NCI-H345 (cell line): ENCODE measurements around the gene RYR3.

Experiments used
- DNase-seq: peaks from one replicate; lab custom pipeline; 2025; lab: John Stamatoyannopoulos, UW

Gene RYR3

GRCh38 chr15:33649217-33649933, 338.6 kb downstream of the RYR3 start:
- DNase-seq: no peak

- no peak for DNase-seq
Measured at GRCh38 chr15:33654860-33655259, 344.1 kb downstream of the RYR3 start.

DNA sequence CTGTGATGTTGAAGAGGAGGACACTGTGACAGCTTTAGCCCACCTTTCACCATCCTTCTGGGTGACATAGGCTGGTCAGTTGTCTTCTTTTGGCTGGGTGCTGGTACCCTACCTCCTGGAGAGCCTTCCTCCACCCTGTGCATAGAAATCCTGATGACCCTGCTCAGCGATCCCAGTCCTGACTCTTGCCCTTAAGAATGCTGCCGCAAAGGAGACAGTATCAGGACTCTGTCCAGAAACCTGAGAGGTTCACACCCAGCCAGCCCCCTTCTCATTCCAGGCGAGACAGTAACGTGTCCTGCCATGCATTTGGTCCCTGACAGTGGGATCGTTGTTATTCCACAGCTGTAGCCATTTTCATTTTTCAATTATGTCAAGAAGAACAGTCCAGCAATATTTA, 344.7 kb downstream of the RYR3 start:
- DNase-seq: no peak

DNA sequence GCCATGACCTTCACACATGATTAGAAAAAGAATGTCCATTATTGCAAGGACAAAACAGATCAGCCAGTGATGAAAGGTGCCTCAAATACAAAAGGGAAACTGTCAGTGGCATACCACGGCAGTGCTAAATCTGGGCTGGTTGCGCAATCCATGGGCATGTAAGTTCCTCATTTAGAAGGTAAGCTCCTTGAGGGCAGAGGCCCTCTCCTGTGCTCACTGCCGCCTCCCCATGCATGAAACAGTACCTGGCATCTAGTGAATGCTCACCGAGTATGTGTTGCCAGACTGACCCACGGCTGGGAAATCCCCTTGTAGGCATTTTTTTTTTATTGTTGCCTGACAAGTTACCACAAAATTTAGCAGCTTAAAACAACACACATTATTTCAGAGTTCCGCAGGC, 345.4 kb downstream of the RYR3 start:
- no peak for DNase-seq

DNA sequence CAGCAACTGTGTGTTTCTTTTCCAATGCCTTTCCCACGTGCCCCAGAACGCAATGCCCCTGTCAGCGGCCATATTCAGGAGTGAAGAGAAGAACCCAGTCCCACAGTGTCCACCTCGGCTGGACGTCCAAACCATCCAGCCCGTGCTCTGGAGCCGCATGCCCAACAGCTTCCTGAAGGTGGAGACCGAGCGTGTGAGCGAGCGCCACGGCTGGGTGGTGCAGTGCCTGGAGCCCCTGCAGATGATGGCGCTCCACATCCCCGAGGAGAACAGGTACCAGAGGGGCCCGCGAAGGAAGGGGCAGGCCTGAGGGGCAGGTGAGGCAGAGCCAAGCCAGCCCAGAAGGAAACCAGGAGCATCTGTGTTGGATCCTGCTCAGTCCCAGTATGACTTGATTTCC, 349.4 kb downstream of the RYR3 start:
- DNase-seq: no peak

DNA sequence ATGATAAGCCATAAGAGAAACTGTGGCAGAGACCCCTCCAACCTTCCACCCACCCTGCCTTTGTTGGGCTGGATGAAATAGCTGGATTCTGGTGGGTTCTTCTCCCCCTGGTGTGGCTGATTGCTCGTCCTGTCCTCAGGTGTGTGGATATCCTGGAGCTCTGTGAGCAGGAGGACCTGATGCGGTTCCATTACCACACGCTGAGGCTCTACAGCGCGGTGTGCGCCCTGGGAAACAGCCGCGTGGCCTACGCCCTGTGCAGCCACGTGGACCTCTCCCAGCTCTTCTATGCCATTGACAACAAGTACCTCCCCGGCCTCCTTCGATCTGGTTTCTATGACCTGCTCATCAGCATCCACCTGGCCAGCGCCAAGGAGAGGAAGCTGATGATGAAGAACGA, 351.2 kb downstream of the RYR3 start:
- no peak for DNase-seq

- DNase-seq: no peak
Measured at GRCh38 chr15:33664947-33665346, 354.2 kb downstream of the RYR3 start.

GRCh38 chr15:33670567-33670966, 359.8 kb downstream of the RYR3 start:
- DNase-seq: no peak

- no peak for DNase-seq
Measured at GRCh38 chr15:33671456-33671855, 360.7 kb downstream of the RYR3 start.

DNA sequence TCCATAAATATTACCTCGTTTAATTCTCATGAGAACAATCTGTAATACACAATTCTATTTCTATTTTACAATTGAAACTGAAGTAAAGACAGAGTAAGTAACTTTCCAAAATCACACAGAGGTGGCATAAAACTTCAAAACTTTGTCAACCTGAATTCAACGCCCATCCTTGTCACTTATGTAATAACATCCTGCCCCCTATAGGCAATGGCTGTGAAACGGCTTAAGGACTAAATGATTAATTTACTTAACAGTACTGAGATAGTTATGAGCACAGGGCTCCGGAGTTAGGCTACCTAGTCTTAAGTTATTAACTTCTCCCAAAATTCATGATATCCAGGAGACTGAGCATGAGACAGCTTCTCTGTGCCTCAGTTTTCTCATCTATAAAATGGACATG, 364.5 kb downstream of the RYR3 start:
- DNase-seq: peak; percentile 7

GRCh38 chr15:33677238-33677830, 366.6 kb downstream of the RYR3 start:
- no peak for DNase-seq

DNA sequence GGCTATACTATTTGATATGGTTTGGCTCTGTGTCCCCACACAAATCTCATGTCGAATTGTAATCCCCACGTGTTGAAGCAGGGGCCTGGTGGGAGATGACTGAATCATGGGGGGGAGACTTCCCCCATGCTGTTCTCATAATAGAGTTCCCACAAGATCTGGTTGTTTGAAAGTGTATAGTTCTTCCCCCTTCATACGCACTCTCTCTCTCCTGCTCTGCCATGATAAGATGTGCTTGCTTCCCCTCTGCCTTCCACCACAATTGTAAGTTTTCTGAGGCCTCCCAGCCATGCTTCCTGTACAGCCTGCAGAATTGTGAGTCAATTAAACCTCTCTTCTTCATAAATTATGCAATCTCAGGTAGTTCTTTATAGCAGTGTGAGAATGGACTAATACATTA, 367.4 kb downstream of the RYR3 start:
- DNase-seq: no peak

DNA sequence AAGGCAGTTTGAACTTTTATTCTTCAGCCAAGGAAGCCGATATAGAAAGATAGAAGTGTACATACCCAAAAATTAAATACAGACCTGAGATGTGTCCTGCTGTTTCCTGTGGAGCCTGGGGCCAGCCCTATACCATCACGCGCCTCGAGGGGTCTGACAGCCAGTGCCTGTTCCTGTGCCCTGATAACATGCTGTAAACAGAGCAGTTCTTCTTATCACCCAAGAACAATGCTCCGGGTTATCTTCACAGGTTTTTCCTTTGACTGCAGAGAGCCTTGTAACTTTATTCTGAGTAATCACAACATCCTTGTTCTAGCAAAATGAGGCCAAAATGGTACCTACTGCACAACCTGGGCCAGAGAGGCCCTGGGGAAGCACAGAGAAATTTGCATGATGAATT, 367.8 kb downstream of the RYR3 start:
- DNase-seq: no peak

DNA sequence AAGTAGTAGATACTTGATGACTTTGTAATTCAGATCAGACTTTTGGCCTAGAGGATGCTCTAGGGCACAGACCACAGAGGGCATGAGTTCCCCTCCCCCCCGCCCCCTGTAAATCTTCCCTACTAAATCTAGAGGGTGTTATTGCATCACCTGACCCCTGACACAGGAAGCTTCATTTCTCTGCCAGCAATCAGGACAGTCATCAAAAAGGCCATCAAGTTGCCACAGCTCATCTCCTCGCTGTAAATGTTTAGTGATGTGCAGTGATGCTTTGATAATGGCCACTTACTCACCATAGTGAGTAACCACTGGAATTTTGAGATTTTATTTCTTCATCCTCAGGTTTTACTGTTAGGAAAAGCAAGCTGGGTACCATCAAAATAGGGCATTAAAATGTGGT, 368.3 kb downstream of the RYR3 start:
- no peak for DNase-seq

DNA sequence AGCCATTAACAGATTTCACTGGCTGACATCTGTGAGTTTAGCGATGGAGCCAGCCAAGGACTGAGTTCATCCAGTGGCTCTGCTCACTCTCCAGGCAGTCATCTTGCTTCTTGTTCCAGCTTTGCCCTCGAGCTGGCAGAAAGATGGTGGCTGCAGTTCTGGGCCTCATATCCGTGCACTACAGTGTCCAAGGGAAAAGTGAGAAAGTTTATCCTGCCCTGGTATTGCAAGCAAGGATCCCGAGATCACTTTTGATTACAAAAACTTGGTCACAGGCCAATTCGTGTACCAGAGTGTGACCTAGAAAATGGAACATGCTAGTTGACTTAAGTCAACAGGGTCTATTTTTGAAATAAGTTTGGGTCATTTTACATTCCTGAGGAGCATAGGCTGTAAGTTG, 369.6 kb downstream of the RYR3 start:
- DNase-seq: no peak

DNA sequence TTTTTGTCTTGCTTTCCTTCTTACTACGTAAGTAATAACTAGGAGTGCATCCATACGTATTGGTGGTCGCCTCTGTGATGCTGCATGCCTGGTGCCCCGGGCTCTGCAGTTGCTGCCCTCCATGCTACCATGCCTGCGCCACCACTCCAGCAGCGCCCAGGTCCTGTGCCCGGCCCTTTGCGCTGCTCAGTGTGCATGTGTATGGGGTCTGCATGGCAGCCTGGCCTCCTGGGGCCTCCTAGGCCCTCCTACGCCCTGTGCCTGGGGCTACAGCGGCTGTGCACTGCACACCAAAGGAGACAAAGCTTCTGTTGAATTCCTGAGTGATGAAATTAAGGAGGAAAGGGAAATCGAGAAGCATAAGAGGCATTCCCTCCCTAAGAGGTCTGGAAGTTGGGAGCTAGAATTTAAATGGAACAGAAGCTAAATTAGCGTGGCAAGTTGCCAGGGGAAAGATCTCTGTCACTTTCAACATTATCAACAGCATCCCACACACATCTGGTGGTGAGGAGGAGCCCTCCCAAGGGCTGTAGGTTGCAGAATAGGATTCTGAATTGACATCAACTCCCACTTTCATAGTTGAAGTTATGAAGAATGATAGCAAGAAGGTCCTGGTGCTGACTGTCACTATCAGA, 382.5 kb downstream of the RYR3 start:
- no peak for DNase-seq

- no peak for DNase-seq
Measured at GRCh38 chr15:33698126-33698525, 387.4 kb downstream of the RYR3 start.

- DNase-seq: no peak
Measured at GRCh38 chr15:33699145-33699544, 388.4 kb downstream of the RYR3 start.

GRCh38 chr15:33699691-33700447, 389.1 kb downstream of the RYR3 start:
- no peak for DNase-seq

- DNase-seq: peak; percentile 42
Measured at GRCh38 chr15:33700695-33701303, 390.0 kb downstream of the RYR3 start.

GRCh38 chr15:33701304-33701696, 390.5 kb downstream of the RYR3 start:
- no peak for DNase-seq

- DNase-seq: no peak
Measured at GRCh38 chr15:33706173-33706572, 395.4 kb downstream of the RYR3 start.
